ENCODE results near the gene CIAO3.

CIAO3 gene

DNA sequence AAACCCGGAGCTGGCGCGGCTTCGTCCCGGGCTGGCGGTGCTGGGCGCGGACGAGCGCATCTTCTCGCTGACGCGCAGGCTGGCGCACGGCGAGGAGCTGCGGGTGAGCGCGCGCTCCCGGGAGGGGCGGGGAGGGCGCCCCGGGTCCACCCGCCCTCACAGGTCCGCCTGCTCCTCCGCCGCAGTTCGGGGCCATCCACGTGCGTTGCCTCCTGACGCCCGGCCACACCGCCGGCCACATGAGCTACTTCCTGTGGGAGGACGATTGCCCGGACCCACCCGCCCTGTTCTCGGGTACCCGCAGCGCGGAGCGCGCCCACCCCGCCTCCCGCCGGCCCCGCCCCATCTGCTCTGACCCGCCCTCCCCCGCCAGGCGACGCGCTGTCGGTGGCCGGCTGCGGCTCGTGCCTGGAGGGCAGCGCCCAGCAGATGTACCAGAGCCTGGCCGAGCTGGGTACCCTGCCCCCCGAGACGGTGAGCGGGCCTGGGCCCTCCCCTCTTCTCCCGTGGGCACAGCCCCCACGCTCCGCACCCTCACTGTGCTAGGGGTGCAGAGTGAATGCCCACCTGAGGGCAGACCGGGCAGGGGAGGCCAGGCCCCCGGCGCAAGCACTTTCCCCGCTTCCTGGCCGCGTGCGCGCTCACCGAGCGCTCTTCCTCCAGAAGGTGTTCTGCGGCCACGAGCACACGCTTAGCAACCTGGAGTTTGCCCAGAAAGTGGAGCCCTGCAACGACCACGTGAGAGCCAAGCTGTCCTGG lies 12.5 kb downstream of the CIAO3 start:
- TF ChIP-seq, protein P1, sequence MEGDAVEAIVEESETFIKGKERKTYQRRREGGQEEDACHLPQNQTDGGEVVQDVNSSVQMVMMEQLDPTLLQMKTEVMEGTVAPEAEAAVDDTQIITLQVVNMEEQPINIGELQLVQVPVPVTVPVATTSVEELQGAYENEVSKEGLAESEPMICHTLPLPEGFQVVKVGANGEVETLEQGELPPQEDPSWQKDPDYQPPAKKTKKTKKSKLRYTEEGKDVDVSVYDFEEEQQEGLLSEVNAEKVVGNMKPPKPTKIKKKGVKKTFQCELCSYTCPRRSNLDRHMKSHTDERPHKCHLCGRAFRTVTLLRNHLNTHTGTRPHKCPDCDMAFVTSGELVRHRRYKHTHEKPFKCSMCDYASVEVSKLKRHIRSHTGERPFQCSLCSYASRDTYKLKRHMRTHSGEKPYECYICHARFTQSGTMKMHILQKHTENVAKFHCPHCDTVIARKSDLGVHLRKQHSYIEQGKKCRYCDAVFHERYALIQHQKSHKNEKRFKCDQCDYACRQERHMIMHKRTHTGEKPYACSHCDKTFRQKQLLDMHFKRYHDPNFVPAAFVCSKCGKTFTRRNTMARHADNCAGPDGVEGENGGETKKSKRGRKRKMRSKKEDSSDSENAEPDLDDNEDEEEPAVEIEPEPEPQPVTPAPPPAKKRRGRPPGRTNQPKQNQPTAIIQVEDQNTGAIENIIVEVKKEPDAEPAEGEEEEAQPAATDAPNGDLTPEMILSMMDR (IDR thresholded peaks at IDR 0.05; ENCODE audit: insufficient read depth, low read depth, low read length, missing control alignments) = no peak
- DNase-seq (ENCODE audit: low read depth) = peak; percentile 89

DNA sequence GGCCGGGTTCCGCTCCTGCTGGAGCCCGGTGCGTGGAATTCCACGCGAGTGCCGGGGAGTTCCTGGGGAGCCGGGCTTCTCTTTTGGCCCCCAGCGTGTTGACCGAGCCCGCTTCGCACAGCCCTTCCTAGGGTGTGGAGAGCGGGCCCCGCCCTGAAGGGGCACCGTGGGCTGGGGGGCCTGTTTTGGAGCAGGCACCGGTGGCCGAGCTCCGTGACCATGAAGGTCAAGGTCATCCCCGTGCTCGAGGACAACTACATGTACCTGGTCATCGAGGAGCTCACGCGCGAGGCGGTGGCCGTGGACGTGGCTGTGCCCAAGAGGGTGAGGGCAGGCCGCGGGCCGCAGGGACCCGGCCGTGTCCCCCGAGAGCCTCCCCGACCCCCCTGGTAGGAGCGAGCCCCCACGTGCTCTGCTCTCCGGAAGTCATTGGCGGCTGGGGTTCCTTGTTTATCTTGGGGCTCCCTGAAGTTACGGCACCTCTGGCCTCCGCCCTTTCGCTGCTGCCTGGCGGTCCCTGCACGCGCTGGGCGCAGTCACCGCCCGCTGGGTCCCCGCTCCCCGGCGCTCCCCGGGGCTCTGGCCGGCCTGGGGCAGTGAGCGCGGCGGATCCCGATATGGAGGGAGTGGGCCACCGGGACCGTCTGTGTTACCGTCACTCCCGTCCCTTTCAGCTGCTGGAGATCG lies 13.4 kb downstream of the CIAO3 start:
- TF ChIP-seq, protein P1 (IDR thresholded peaks at IDR 0.05; ENCODE audit: insufficient read depth, low read depth, low read length, missing control alignments) = no peak
- peak overlapping the region; percentile 72 for H3K4me3 ChIP-seq (ENCODE audit: low read length)
- no peak for DNase-seq (ENCODE audit: low read depth)

More for the DNA sequence above, 12.5 kb downstream of the CIAO3 start:
- peak overlapping the region; percentile 72 for H3K4me3 ChIP-seq (ENCODE audit: low read length)

DNA sequence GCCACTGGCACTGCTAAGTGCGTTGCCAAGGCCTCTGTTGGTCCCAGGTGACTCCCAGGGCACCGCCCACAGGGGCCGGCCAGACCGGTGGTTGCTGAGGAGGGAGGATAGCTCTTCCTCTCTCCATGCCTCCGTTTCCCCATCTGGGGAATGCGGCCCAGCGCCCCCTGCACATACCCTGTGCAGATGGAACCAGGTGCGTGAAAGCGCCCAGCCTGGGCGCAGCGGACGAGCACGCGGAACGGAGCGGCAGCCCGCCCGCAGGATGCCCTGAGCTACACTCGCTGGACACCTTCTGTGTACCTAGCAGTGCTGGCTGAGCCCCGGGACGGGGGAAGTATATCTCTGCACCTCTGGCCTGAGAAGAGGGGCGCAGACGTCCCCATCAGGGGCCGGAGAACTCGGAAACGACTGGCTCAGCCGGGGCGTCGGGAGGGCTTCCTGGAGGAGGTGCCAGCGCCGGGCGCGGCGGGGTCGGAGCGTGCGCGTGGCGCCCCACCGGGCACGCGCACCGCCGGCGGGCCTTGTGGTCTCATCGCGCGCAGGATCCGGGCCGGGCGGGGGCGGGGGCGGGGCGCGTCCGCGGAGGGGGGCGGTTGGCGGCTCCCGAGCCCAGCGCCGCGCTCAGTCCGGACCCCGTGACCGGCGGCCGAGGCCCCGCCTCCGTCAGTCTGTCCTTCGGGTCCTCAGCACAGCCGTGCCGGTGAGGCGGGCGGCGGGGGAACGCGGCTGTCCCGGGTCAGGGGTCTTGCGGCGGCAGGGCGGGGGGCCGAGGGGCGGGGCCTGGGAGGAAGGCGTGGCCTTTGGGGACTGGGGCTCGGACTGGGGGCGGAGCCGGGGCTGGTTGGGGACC lies 14.1 kb downstream of the CIAO3 start, which contains the start of the genes CCDC78 and HAGHL:
Gene CCDC78, minus strand, starts transcription at position 6 of the 853 bp plus-strand sequence. CDS start 76 bp downstream, outside the sequence.
Gene HAGHL, plus strand, starts transcription at position 669 of the 853 bp plus-strand sequence. CDS start 404 bp downstream, outside the sequence.
- peak; percentile 55 for DNase-seq (ENCODE audit: low read depth)
- H3K4me3 ChIP-seq (ENCODE audit: low read length) = peak within 1 kb of the TSS; percentile 72
- TF ChIP-seq, protein P1 (IDR thresholded peaks at IDR 0.05; ENCODE audit: insufficient read depth, low read depth, low read length, missing control alignments) = no peak

DNA sequence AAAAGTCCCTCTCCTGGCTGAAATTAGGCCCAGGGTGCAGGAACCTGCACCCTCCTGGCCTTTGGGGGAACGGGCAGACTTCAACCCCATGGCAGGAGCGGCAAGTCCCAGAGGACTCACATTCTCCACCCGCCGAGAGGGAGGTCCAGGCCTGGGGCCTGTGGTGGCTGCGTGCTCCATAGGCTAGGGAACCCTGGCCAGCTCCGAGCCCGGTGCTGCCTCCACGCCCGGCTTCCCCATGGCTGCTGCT lies 14.7 kb downstream of the CIAO3 start:
- H3K4me3 ChIP-seq (ENCODE audit: low read length) = no peak overlapping the region

DNA sequence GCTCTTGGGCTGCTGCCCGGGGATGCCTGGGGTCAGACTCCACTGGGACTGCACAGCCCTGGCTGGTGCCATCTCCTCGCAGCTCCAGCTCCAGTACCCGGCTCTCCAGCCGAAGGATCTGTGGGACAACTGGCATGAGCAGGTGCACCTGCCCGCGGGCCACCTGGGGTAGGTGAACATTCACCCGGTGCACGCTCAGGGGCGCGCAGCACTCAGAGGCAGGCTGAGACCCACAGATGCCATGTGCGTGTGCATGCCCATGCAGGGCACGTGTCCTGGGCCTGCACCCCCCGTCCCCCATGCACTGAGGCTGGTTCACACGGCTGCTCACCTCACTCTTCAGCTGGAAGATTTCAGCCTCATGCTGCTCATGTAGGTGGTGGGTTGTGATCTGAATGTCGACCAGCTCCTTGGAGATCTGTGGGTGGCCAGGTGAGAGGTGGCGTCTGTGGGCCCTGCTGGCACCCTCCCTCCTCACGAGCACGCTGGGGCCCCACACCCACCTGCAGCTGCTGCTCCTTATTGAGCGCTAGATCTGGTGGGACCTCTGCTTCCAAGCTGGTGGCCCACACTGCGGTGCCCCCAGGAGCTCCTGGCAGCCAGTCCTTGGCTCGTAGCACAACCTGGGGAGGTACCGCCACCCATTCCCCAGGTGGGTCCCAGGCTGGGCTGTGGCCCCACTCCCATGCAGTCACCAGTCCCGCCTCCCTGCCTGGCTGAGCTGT lies 15.2 kb downstream of the CIAO3 start:
- TF ChIP-seq, protein P1 (IDR thresholded peaks at IDR 0.05; ENCODE audit: insufficient read depth, low read depth, low read length, missing control alignments) = no peak
- DNase-seq (ENCODE audit: low read depth) = no peak
- H3K4me3 ChIP-seq (ENCODE audit: low read length) = no peak overlapping the region

More for the DNA sequence above, 14.7 kb downstream of the CIAO3 start:
- no peak for DNase-seq (ENCODE audit: low read depth)
- TF ChIP-seq, protein P1 (IDR thresholded peaks at IDR 0.05; ENCODE audit: insufficient read depth, low read depth, low read length, missing control alignments) = no peak

DNA sequence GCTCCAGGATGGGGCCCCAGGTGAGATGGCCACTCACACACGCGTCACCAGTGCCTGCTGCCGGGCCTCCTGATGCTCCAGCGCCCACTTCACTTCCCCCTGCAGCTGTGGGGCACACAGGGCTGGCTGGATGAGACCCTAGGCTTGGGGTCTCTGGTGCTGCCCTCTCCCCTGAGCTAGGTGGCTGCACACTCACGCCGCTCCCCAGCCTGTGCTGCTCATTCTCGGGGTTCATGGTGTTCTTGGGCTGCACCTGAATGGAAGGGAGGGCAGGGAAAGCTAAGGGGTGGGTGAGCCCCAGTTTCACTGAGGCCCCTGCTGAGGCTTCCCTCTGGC lies 15.8 kb downstream of the CIAO3 start:
- TF ChIP-seq, protein P1 (IDR thresholded peaks at IDR 0.05; ENCODE audit: insufficient read depth, low read depth, low read length, missing control alignments) = no peak
- no peak overlapping the region for H3K4me3 ChIP-seq (ENCODE audit: low read length)
- DNase-seq (ENCODE audit: low read depth) = no peak
